NCI-H1048 (cell line): ENCODE measurements around the gene OPCML.

Experiments
- DNase-seq: peaks from one replicate; lab custom pipeline; 2025; lab: John Stamatoyannopoulos, UW

The OPCML gene

DNA sequence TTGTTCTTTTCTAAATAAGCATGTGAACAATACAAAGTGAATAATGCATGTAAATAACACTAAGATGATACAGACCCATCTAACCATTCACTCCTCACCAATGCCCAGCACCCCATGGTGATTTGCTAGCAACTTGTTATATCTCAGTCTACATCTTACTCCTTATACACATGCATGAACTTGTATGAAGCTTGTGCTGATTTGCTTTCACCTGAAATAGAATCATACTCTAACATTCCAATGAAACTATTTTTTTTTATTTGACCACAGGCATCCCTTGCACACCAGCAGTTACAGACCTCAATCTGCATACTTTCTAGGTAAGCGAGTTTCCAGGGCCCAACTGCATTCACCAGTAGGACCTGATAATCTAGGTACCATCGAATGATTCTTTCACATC is 873.6 kb downstream of the OPCML start:
- no peak for DNase-seq

DNA sequence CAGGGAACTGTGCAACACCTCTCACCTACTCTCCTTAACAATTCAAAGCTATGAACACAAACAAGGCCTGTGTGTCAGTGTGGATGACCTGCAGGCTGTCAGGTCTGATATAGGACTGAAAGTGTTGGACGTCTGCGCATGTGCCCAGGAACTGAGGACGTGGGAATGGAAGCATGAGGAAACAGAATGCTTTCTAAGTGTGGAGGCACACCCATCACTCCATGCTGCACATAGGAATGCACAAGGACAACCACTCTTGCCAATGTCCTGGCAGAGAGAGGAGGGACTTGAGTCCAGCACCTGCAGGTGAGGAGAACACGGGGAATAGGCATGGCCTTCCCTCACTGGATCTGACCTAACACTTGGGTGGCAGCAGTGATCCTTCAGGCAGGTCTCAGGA is 874.3 kb downstream of the OPCML start:
- no peak for DNase-seq

DNA sequence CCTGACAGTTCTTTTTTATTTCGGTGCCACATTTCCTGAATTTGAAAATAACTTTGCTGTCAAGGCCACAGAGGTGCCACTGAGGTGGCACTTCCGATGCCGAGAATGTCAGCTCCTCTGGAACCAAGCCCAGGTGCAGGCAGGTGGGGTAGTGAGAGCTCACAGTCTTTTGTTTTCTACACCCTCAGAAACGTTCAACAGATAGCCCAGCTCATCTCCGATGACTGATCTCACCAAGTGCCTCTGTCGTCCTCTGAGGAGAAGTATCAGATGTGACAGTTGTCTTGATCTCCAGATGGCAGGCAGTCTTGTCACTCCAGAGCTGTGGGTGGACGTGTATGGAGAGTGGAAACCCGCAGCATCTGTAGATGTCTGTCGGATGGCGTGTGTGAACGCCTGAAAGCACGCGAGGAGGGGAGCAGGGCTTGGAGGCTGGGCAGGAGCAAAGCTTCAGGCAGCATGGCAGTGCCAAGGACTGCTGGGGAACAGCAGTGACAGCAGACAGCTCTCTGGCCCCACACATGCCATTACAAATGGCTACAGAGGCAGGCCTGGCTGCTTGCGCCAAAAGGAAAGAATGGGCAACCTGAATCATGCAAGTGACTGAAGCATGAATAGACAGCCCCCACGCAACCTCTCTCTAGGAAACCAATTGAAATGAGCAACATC is 877.0 kb downstream of the OPCML start:
- no peak for DNase-seq

DNA sequence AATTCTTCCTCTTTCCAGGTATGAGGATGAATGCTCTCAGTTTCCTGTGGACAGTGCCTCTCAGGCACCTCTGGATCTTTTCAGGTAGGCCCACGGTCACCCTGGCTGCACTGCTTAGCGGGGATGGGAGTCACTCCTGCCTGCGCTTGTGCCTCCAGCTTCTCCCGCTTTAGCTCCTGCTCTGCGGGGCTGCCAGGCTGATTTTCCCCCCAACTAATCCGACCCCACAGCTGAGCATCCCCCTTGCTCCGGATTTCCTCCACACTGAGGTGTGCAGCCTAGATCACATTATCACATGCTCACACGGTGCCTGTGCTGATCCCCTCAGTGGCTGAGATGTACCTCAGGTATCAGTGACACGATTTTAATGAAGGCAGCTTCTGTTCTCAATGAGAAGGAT is 879.1 kb downstream of the OPCML start:
- DNase-seq = no peak

DNA sequence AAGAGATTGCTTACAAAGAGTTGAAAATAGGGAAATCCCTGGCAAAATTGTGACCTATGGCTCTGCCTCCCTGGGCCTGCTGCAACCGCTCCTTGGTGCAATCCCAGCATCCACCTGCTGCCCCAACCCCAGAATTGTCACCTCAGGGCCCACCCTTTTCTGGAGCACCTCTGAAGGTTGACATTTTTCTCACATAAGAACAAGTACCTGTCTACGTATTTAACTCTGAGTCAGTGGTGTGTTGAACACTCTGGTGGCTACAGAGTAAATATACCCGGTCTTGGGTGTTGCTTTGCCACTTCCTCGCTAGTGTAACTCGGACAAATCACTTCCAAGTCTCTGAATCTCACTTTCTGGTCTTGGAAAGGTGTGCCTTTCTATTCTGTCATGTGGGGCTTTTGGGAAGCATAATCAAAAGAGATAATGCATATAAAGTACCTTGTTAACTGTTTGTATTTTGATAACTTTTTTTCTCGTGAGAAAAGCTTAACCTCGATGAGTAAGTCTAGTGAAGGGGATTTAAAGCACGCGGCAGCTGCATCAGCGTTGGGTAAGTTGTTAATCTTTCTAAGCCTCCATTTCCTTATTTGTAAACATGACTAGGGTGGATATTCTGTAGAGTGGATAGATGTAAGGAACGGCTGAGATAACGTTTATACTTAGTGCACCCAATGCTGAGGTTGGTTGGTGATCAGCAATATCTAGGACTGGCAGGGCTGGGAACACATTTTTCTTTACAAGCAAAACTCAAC is 881.2 kb downstream of the OPCML start:
- DNase-seq = no peak

DNA sequence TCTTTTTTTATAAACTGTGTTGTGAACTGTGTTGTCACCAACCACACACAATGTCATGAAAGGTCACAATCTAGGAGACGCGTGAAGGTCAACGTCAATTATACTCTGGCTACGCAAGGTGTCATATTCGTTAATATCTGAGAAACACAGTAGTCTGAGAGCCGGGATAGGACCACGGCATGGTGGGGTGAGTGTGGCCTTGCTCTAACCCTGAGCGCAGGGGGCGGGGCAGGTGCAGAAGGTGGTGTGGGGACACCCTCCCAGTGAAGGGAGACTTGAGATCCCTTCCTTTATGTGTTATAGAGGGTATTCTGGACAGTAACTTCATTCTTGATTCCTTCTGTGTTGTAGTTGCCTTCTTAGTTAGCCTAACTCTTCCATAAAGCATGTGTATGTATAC is 883.0 kb downstream of the OPCML start:
- DNase-seq = no peak

DNA sequence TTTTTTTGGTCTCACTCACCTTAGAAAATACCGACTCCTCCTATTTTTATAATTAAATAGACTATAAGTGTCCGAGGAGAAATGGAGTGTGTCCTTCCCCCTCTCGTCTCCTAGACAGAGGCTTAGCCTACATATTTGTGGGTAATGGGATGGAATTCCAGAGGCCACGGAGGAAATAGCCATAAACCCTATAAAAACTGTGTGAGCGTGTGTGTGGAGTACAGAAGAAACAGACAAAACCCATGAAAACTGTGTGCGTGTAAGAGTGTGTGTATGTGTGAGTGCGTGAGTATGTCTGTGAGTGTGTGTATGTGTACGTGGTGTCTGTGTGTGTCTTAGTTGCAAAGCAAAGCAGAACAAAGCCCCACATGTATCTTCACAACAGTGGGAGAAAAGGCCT is 883.5 kb downstream of the OPCML start:
- DNase-seq = no peak

DNA sequence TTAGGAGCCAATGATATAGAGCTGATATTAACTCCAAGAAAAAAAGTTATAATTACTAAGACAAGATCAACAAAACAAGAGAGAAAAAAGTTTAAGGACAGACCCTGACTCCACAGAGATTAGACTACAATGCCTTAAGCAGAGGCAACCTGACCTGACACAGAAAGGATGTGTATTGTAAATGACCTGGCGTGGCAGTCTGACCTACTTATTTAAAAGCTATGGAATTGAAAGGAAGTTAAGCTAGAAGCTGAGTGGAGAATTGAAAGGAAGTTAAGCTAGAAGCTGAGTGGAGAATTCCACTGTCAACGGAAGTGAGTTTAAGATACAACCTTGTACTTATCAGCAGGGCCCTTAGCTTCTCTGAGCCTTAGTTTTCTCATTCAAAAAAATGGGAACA is 885.4 kb downstream of the OPCML start:
- no peak for DNase-seq

DNA sequence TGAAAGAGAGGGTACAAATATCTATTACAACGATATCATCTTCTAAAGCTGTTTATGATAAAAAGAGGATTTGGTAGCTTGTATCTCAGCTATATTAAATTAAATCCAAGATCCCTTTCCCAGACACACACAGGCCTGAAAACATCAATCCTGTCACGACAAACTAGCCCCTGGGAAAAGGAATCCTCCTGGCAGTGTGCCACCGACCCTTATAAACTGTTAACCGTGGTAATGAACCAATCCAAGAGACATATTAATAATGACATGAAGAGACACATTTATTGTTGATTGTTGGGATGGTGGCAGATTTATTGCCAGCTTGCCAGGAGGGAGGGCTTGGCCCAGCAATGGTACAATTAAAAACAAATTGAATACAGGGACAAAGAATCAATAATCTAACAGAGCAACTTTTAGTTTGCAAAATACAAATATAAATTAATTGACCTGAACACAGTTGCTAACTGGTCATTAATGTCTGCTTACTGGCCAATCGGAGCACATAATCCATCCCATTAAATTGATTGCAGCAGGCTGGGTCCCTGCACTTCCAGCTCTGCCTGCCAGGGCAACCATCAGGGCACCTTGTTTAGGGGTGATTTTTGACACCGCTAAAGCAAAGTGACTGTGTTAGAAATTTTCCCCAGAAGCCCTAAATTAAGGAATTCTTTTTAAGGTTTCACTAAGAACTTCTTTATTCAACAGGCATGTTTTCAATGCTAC is 887.6 kb downstream of the OPCML start:
- no peak for DNase-seq

DNA sequence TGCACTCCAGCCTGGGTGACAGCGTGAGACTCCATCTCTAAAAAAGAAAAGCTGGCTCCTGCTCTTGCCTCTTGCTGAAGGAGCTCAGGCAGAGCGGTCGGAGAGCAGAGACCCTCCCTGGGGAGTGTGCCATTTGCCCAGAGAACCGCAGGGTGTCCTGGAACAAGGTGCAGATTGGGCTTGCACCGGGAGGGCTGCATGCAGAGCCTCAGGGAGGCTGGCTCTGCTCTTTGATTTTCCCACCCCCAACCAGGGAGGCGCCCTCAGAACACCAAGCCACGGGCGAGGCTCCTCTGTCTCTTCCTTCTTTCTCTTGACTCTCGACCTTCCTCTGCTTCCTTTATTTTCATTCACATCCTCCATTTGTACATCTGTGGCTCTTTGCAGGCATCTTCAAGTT is 889.1 kb downstream of the OPCML start:
- no peak for DNase-seq

DNA sequence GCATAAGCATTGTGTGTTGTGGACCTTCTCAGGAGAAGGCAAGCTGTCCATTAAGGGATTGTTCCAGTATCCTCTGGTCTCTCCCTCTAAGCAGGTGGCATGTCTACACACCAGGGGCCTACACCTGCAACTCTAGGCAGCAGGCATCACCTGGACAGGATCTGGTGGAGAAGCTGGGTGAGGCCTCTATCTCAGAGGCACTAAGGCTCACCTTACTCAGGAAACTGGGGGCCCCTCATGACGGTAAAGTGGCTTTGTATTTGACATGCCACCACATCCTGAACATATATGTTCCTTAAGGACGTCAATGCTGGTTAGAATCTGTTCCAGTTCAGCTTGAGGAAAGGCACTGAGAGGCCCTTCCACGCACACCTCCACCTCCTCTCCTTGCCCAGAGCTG is 891.3 kb downstream of the OPCML start:
- no peak for DNase-seq

DNA sequence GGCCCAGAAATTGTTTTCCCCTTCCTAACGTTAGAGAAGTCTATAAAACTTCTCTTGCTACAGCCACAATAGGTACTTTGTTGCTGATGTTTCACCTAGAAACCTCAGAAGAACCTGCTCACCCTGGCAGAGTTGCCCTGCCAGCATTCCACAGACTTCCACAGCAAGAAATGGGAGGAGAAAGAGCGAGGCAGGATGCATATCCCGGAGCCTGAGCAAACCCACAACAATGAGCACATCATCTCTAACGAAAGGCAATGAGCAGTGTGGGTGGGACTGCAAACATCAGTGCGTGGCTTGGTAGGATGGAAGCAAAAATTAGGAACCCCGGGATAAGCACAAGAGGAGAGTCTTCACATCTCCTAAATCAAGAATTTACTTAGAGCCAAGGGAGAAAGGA is 892.3 kb downstream of the OPCML start:
- DNase-seq = no peak

DNA sequence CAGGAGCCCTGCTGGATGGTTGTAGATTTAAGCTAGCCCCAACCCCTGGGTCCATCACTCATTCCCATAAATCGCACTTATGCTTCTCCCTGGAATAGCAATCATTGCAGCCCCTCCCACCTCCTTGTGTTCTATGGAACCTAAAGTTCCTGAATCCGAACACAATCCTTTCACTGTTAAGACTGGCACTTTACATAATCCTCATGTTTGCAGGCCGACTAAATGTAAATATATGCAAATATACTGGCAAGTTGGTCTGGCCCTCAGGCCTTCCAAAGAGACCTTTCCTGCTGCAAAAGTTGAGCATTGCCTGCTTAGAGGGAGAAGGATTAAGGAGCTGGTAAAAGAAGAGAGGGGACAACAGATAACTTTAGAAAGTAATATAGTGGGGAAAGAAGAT is 892.9 kb downstream of the OPCML start:
- peak; percentile 96 for DNase-seq

DNA sequence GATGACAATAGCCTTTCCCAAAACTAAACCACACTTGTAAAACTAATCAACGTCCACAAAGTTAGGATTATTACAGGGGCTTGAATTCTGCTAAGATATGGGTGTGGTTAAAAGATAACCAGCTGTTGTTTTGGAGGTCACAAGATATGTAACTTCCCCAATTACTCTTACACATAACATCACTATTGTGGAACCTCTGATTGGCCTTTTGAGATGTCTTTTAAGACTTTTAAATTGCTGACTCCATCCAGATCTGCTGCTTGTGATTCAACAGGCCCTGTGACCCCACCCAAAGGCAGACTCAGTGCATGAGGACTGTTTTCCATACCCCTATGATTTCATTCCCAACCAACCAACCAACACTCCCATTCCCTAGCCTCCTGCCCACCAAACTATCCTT is 893.9 kb downstream of the OPCML start:
- DNase-seq = no peak

DNA sequence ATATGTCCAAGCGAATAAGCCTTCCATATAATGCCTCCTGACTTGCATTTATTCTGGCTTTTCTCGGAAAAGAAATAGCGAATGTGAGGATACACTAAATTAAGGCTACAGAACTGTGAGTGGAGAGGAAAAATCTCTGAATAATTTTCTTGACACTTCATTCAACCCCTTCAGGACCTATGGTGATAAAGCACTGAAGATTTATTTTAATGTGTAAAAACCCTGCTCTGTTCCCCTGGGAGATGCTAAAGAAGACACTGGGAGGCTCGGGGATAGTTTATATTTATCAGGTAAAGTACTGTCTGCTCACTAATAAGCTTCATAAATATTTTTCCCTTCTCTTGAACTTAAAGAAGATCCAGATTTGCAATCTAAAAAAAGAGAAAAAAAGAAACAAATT is 895.8 kb downstream of the OPCML start:
- DNase-seq = no peak

DNA sequence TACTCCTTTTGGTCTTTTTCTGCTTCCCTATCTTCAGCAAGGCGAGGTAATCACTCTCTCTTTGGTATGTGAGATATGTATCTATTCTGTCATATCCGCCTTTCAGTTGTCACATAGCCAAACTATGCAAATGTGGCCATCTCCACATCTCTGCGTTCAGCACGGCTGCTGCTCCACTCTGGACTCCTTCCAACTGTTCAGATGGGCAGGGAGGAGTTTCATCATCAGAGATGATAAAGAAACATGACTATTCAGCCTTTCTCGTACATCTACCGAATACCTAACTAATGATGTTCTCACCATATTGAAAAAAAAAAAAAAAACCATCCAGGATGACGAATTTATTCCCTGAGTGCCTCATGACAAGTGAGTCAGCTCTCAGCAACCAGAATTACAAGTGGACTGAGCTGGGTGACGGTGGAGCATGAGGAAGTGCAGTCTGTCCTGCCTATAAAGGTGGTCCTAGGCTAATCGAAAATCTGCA is 899.6 kb downstream of the OPCML start:
- peak; percentile 71 for DNase-seq

DNA sequence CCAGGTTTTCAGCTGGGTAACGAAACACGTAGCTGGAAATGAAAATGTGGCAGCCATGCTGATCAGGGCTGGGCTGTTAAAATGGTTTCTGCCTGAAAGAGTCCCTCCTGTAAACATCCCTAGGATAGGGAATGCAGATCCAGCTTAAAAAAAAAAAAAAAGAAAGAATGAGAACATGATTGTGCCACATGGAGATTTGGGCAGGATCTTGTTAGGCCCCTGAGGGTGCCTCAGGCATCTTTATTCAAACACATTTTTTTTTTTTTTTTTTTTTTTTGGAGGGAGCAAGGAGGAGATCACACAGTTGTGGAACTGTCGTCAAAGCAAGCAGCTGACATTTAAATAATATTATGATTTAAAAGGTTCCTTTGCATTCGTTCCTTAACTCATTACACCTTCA is 900.3 kb downstream of the OPCML start:
- DNase-seq = no peak

DNA sequence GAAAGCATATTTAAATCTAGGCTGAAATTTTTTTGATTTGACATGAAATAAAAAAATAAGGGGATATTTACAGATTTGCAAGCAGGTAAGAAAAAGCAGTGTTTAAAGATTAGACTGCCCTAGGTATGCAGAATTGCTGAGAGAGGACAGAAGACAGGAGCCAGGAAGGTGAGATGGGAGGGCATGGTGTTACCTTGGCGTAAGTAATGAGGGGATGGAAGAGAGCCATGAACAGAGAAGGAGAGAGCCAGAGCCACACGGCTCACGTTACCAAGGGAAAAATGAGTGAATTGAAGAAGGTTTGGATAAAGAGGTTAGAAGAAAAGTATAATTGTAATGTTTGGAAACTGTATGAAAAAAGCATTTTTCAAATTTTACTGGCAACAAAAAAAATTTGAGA is 904.3 kb downstream of the OPCML start:
- no peak for DNase-seq

DNA sequence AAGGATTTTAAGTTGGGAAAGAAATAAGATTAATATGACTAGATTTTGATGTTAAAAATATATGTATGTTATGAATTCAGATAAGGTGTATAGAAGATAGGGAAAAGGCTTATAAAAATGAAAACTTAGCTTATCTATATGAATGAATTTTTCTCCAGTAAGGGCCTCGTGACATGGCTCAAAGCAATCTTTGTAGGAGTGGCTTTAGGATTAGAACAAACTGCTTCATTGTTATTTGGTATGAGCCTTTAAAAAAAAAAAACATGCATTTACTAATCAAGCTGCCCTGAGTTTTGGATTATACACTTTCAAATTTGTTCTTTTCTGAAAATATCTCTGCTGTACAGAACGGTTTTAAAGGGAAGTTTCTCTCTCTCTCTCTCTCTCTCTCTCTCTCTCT is 905.9 kb downstream of the OPCML start:
- no peak for DNase-seq

DNA sequence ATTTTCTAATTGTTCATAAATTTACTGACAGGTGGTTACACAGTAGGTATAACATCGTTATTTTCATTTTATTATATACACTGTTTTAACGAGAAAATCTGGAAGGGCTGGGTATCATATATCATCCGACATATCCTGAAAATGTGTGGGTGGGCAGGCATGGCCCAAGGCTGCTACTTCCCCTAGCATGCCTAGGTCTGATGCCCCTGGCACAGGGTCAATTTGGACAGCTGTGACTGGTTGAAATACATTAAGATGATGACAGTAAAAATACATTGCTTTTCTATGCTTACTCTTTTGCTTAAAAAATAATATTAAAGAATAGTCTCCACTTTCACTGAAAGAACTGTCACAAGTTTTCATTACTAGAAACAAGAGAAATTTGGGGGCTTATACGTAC is 908.8 kb downstream of the OPCML start:
- no peak for DNase-seq

DNA sequence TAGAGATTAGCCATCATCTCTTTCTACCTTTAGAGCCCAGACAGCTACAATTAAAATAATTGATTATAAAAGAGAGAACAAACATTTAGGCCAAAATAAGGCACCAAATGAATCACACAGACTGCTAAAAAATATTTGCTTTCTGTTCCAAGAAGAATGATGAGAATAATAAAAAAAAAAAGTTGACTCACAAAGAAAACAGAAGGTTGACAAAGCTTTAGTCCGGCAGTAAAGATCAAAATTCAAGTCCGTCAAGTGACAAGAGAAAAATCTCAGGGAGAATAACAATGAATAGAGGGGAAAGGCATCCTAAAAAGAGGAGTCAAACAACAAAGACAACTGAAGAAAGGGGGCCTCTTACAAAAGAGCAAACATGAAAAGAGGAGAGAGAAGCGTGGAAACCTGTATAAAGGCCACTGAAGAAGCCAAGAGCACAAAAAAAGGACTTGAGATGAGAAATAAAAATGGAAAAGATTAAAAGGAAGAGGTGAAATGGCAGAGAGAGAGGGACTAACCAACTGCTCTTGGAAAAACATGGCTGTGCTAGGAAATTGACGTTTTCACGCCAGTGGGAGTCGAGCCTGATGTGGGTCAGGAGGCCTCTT is 910.2 kb downstream of the OPCML start:
- DNase-seq = no peak

DNA sequence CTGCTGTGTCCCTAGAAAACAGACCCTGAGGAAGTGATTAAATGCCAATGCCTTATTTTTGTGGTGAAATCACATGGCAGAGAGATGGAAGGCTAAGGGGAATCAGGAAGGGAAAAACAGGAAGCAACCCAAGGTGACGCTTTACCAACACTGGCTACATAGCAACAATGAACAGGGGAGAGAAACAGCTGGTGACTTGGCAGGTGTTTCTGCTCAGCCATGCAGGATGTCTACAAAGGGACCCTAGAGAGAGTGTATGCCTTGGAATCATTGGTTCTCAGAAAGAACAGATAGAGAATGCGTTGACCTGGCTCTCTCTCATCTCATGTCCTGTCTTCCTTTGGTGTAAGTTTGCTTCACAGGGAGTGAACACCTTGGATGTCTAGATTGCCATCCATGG is 911.9 kb downstream of the OPCML start:
- no peak for DNase-seq

DNA sequence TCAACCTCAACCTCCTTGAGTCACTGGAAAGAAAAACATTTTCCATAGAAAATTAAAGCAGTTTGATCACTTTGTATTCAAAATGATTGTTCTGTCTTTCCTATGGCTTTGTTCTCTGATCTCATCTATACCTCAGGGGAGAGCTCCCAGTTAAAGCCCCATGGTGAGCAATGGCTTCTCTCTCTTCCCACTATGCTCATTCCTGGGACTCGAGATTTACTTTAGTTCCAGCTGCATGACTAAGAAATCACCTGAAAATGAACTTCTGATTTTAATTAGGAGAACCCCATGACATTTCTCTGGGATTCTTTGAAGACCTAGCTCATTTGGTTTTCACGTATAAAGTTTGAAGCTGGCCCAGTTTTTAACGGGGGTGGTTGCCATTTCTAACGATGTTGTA is 921.5 kb downstream of the OPCML start:
- DNase-seq = no peak
